Astrocyte of the spinal cord (primary cell): ENCODE measurements around the gene KLHL29.

ENCODE experiments used
- DNase-seq: peaks from one replicate; pipeline ENCODE4 v3.0.0; 2011; ENCODE audit warnings: low read depth, low spot score
- H3K4me3 ChIP-seq: 2 replicates; pipeline ENCODE4 v1.5.1; 2011; ENCODE audit warnings: low read depth, mild to moderate bottlenecking, low read length, moderate library complexity
- in situ Hi-C: cut with HindIII; loops from 2 replicates; pipeline ENCODE4 v1.10.0; 2017; ENCODE audit warnings: low sequenced_read_pairs
- TF ChIP-seq, protein P1 (sequence below): IDR thresholded peaks from 2 replicates; pipeline ENCODE4 v1.5.1; 2012; ENCODE audit warnings: low read depth, mild to moderate bottlenecking, low read length, inconsistent platforms

KLHL29 gene

DNA sequence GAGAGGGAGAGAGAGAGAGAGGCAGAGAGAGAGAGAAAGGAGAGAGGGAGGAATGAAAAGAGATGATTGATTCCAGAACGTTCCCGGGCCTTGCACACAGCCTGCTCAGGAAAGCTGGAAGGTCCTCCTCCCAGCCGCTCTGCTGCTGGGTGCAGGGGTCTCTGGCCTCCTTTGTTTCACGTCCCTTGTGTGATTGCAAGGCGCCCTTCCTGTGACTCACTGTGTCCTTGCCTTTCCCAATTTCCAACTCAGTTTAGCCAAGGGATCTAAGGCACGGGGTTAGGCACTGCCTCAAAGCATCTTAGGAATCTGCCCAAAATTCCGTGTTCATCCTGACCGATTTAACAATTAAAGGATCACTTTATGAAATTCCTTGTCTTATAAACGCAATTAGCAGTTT lies 221.2 kb downstream of the KLHL29 start:
- no peak for DNase-seq
- in situ Hi-C loops = no loop called here
- no peak overlapping the region for H3K4me3 ChIP-seq
- TF ChIP-seq, protein P1, sequence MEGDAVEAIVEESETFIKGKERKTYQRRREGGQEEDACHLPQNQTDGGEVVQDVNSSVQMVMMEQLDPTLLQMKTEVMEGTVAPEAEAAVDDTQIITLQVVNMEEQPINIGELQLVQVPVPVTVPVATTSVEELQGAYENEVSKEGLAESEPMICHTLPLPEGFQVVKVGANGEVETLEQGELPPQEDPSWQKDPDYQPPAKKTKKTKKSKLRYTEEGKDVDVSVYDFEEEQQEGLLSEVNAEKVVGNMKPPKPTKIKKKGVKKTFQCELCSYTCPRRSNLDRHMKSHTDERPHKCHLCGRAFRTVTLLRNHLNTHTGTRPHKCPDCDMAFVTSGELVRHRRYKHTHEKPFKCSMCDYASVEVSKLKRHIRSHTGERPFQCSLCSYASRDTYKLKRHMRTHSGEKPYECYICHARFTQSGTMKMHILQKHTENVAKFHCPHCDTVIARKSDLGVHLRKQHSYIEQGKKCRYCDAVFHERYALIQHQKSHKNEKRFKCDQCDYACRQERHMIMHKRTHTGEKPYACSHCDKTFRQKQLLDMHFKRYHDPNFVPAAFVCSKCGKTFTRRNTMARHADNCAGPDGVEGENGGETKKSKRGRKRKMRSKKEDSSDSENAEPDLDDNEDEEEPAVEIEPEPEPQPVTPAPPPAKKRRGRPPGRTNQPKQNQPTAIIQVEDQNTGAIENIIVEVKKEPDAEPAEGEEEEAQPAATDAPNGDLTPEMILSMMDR = no peak

DNA sequence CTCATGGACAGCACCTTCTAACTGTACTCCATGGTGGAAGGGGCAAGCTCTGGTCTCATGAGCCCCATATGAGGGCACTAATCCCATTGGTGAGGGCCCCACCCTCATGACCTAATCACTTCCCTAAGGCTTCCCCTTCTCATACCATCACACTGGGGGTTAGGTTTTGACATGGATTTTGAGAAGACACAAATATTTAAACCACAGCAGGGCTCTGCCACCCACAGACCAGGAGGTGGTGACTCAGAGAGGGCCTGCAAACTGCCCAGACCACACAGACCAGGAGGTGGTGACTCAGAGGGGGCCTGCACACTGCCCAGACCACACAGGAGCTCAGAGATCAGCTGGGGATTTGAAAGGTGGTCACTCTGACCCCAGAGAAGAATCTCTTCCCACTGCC lies 222.0 kb downstream of the KLHL29 start:
- peak; percentile 69 for DNase-seq
- no peak overlapping the region for H3K4me3 ChIP-seq
- TF ChIP-seq, protein P1 = no peak
- in situ Hi-C loops = no loop called here

DNA sequence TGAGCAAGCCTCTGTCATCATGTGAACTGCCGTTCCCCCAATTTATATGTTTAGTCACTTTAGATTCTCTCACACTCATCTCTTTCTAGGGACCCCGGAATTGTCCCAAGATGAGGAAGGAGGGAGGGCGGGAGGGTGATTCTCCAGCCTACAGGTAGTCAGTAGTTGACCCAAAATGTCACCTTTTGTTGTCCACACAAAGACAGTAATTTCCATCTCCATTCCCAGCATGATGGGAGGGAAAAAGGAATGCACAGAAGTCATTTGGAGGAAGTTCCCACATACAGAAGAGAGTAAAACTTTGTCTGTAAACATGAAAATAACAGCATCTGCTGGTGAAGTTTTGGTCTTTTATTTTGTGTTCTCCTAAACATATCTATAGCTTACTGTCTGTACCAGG lies 222.9 kb downstream of the KLHL29 start:
- in situ Hi-C loops = no loop called here
- H3K4me3 ChIP-seq = no peak overlapping the region
- TF ChIP-seq, protein P1 = no peak
- DNase-seq = no peak

- H3K4me3 ChIP-seq = no peak overlapping the region
- in situ Hi-C loops = no loop called here
- TF ChIP-seq, protein P1 = no peak
- no peak for DNase-seq
These were observed 224.3 kb downstream of the KLHL29 start for GRCh38 chr2:23609254-23609653.

DNA sequence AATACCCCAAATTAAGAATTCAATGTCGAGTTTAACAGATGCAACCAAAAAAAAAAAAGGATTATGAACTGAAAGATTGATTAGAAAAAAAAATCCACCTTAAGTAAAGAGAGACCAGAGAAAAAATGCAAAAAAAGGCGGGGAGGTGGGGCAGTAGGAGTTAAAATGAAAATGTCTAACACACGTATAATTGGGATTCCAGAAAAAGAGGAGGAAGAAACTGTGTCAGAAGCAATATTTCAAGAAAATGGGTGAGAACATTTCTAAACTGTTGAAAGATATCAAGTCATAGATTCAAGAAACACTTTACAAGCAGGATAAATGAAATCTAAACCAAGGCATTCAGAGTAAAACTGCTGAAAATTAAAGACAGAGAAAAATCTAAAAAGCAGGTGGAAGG lies 226.9 kb downstream of the KLHL29 start:
- no peak for DNase-seq
- H3K4me3 ChIP-seq = no peak overlapping the region
- in situ Hi-C loops = no loop called here
- TF ChIP-seq, protein P1 = no peak

- in situ Hi-C loops = no loop called here
- no peak for DNase-seq
- TF ChIP-seq, protein P1 = no peak
- no peak overlapping the region for H3K4me3 ChIP-seq
These were observed 229.7 kb downstream of the KLHL29 start for GRCh38 chr2:23614701-23615100.

GRCh38 chr2:23615216-23616020 lies 230.4 kb downstream of the KLHL29 start:
- in situ Hi-C loops = no loop called here
- no peak overlapping the region for H3K4me3 ChIP-seq
- TF ChIP-seq, protein P1 = no peak
- no peak for DNase-seq
